K562 (cell line): Measurements from ENCODE around the gene MTRF1L. TPM values are rescaled to one million over a fixed set of nuclear protein-coding genes. Genes with fewer than 3 reads are reported as not detected.
A peak's percentile ranks its signal among the peaks of the same experiment; 100 is the strongest.

Source experiments
- SMARCC2 ChIP-seq: fragments of 450-650 bp; IDR thresholded peaks from 2 replicates; pipeline ENCODE4 v1.6.1; 2017; ENCODE audit warnings: antibody characterized with exemption, moderate library complexity, mild to moderate bottlenecking, low read depth
- SRF ChIP-seq, 2 experiments: fragments of 250-450, 450-650 bp in 1 of 2; sonication (Bioruptor Pico) in 1 of 2; sonication (generic) in 1 of 2; formaldehyde crosslinking; IDR thresholded peaks; 2 replicates each; pipeline versions ENCODE4 v1.5.0 to v1.5.1; 2020 to 2022; ENCODE audit warnings: mild to moderate bottlenecking in 1 of 2, missing genetic modification reagents in 1 of 2
- ZNF695 ChIP-seq: fragments of 450-650 bp; formaldehyde crosslinking; IDR thresholded peaks from 2 replicates; pipeline ENCODE4 v1.4.0; 2020; ENCODE audit warnings: mild to moderate bottlenecking, moderate library complexity
- polyA plus RNA-seq, 8 experiments: library from polyadenylated mRNA; depleted of rRNA in 4 of 8; stranded (reverse) in 5 of 8; unstranded in 3 of 8; fragments of >200 nt; fragmentation: Nextera tagmentation in 2 of 8; fragmentation: Illumina TruSeq in 1 of 8; extraction: Ambion mirVana in 2 of 8; extraction: Trizol in 1 of 8; gene quantifications; 2 replicates each; pipeline versions ENCODE4 v1.2.1 to v1.2.3, GENCODE V29; 2011 to 2014; ENCODE audit warnings: inconsistent platforms in 1 of 8, missing spikeins in 1 of 8
- total RNA-seq, 7 experiments: library from RNA; depleted of rRNA in 6 of 7; stranded (reverse); fragments of >200 nt in 6 of 7; fragmentation: Illumina TruSeq in 2 of 7; extraction: Trizol in 2 of 7; gene quantifications; 2 replicates each; pipeline versions ENCODE4 v1.2.1 to v1.2.3, GENCODE V29; 2011 to 2021; ENCODE audit warnings: low replicate concordance in 1 of 7
- TF ChIP-seq, protein P1 (sequence below): fragments of 250-450 bp; sonication (Bioruptor Pico); IDR thresholded peaks from 2 replicates; pipeline ENCODE4 v1.5.0; 2022; ENCODE audit warnings: mild to moderate bottlenecking
- TF ChIP-seq, protein P2 (sequence below): fragments of 250-450 bp; sonication (Bioruptor Pico); IDR thresholded peaks from 2 replicates; pipeline ENCODE4 v1.9.0; 2021; ENCODE audit warnings: mild to moderate bottlenecking, inconsistent platforms

MTRF1L gene
- total and polyA plus RNA-seq, 9 of the 15 experiments (the other 6 are each of a cell fraction or from before 2014, with no cell fraction given): 10.7 to 34.0 (median 30.2) TPM

DNA sequence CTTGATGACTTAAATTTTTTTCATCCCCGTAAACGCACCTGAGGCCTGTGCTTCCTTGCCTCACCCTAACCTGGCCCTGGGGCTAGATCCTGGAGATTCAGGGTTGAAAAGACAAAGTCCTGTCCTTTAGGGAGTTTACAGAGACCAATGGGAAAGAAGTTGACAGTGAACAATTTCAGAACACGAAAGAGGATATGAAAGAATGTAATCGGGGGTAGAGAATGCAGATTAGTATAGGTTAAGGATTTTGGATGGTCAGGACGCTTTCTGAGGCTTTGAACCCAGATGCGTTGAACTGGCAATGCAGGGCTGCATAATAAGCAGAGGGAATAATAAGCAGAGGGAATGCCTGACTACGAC is 18.0 kb downstream of the MTRF1L start (continued):
- TF ChIP-seq, protein P1, sequence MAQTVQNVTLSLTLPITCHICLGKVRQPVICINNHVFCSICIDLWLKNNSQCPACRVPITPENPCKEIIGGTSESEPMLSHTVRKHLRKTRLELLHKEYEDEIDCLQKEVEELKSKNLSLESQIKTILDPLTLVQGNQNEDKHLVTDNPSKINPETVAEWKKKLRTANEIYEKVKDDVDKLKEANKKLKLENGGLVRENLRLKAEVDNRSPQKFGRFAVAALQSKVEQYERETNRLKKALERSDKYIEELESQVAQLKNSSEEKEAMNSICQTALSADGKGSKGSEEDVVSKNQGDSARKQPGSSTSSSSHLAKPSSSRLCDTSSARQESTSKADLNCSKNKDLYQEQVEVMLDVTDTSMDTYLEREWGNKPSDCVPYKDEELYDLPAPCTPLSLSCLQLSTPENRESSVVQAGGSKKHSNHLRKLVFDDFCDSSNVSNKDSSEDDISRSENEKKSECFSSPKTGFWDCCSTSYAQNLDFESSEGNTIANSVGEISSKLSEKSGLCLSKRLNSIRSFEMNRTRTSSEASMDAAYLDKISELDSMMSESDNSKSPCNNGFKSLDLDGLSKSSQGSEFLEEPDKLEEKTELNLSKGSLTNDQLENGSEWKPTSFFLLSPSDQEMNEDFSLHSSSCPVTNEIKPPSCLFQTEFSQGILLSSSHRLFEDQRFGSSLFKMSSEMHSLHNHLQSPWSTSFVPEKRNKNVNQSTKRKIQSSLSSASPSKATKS: no peak
- TF ChIP-seq ZNF695 (no peak), SRF (CRISPR knock-in tag; IDR thresholded peaks at IDR 0.05) (0 out of 4 replicates have a peak, but pooled peaks of 1 of the 2 experiments have one; percentile 19), SMARCC2 (0 out of 2 replicates have a peak, but pooled peaks have one; percentile 29)
- TF ChIP-seq, protein P2, sequence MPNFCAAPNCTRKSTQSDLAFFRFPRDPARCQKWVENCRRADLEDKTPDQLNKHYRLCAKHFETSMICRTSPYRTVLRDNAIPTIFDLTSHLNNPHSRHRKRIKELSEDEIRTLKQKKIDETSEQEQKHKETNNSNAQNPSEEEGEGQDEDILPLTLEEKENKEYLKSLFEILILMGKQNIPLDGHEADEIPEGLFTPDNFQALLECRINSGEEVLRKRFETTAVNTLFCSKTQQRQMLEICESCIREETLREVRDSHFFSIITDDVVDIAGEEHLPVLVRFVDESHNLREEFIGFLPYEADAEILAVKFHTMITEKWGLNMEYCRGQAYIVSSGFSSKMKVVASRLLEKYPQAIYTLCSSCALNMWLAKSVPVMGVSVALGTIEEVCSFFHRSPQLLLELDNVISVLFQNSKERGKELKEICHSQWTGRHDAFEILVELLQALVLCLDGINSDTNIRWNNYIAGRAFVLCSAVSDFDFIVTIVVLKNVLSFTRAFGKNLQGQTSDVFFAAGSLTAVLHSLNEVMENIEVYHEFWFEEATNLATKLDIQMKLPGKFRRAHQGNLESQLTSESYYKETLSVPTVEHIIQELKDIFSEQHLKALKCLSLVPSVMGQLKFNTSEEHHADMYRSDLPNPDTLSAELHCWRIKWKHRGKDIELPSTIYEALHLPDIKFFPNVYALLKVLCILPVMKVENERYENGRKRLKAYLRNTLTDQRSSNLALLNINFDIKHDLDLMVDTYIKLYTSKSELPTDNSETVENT (CRISPR knock-in tag): peak; percentile 25; the same call in 1 of the 2 replicates
